Right kidney (tissue), 1 donor: ENCODE data around the gene ANKRD2.
A peak's percentile ranks its signal among the peaks of the same experiment; 100 is the strongest.
"Not testable (repeated sequence)": the region's sequence is repeated elsewhere in the genome, so short reads cannot be mapped to it uniquely, and the experiment has no call there.

Source experiments
- DNase-seq: peaks from one replicate; pipeline ENCODE4 v3.0.0-alpha.2; 2016

The ANKRD2 gene

GRCh38 chr10:97546456-97547270 is 25.9 kb upstream of the ANKRD2 start:
- no peak for DNase-seq

GRCh38 chr10:97547271-97547600 is 25.3 kb upstream of the ANKRD2 start:
- no peak for DNase-seq

GRCh38 chr10:97547962-97548361 is 24.6 kb upstream of the ANKRD2 start:
- no peak for DNase-seq

DNA sequence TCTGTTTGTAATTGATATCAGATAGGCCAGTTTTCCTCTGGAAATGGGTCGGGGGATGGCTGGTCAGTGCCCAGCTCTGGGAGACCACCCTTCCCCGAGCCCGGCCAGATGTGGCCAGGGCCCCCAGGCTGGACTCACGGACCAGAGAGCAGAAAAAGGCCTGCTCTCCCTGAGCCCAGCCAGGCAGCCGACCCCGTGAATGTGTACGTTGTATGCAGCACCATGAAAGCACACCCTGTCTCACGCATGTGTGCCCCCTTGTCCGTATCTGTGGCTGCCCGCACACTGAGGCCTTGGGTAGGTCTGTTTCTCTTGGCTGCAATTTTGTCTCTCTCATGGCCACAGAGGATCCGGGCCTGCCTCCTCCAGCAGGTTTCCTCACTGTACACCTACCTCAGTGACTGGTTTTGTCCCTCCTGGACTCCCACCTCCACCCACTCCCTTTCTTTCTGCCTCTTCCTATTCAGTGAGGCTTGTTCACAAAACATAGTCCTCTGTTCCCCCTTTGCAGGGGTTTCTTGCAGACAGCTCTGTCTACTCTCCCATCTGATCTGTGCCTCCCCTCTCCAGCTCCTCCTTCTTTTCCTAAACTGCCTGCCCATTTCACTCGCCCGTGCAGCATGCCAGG is 23.6 kb upstream of the ANKRD2 start:
- no peak for DNase-seq

DNA sequence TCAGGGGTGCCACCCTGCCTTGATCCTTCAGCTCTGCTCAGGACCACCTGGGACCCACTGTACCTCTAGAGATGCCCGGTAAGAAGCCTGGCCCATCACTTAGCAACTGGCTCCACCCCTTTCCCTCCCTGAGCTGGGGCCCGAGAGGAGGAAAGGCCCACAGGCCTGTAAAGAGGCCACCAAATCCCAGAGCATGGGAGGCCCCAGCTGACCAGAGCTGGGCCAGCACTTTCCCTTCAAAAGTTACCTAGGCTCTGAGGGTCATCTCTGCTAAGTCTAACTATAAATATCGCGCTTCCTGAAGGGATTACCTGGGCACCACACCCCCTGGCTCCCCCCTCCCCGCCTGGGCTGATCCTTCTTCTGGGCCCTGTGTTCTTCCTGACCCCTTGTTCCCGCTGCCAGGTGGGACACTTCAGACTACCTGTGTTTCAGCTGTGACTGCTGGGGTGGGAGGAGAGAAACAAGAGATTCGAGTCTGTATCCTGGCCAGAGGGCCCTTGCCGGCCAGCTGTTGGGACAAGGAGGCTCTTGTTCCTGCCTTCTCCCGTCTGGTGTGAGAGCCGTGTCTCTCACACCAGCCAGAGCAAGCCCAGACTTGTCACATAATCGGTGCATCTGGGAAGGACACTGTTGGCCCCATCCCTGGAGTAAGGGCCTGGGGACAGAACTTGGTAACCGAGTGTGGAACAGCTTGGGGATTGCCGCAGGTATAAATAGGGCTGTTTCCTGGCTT is 22.8 kb upstream of the ANKRD2 start:
- DNase-seq: peak; percentile 46

DNA sequence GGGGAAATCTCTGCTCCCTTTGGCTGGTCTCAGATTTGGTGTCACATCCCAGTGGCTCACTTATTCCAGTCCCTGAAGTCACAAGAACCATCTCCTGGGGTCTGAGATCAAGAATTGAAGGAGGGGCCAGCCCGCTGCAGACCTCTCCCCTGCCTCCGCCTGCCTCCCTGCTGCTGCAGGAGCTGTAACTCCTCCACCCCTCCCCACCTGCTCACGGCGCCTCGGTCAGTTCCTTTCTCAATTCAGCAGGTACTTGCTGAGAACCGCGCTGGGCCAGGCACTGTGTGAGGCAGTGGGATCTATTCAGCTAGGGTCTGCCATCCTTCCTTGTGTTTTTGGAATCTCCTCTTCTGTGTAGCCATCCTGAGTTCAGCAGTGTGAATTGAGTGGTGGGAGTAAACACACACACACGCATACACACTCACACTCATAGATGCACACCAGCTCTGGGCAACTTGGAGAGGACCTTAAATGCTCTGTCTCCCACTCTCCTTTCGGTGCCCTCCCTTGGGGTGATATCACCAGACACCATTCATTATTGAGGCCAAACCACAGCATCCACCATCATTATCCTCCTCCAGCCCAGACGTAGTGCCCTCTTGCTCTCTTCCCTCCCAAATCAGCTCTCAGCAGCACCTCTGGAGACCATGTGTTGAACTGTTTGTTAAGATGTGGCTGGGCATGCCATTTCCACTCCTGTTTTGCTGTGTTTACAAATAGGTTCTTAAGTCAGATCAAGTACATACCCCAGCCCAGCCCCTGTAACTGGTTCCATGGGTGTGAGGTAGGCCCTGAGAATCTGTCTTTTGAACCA is 22.0 kb upstream of the ANKRD2 start:
- no peak for DNase-seq

- DNase-seq: no peak
These were observed 21.3 kb upstream of the ANKRD2 start for GRCh38 chr10:97551271-97551670.

GRCh38 chr10:97553575-97554031 is 19.0 kb upstream of the ANKRD2 start:
- no peak for DNase-seq

- not testable (repeated sequence) for DNase-seq
These were observed 18.2 kb upstream of the ANKRD2 start for GRCh38 chr10:97554336-97554735.

DNA sequence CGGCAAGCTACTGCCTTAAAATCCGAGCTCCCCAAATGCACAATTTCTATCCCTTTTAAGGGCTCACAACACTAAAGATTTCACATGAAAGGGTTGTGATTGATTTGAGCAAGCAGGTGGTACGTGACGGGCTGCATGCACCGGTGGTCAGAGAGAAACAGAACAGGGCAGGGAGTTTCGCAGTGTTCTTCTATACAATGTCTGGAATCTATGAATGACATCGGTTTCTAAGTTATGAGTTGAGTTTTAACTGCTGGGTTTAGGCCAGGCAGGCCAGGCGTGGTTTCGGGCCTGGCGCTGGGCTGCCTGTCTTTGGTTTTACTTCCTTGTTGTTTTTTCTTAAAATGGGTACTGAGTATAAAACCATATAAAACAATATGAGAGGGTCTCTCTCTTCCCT is 17.0 kb upstream of the ANKRD2 start:
- DNase-seq: not testable (repeated sequence)

DNA sequence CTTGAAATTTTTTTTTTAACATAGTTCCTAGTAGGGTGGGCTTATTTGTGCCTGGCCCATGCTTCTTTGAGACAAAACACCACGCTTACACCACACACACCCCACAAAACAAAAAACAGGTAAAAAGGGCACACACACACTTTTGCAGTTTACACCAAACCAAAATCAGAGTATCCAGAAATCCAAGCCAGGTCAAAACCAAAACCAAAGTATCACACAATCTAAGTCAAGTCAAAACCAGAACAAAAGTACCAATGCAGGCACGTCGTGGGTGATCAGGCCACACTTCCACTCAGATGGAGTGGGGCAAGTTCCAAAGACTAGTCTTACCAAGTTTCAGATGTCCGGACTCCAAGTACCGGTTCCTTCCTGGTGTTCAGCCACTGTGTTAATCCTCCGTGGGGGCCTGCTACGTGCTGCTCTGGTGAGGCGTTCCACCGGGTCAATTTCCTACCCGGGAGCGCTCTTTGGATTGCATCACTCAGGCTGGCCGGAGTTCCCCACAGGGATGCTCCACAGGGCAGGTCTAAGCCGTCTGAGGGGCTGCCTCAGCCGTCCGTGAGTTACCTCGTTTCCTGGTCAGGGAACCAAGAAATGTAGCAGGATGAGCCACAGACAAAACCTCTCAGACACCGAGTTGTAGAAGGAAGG is 11.7 kb upstream of the ANKRD2 start:
- not testable (repeated sequence) for DNase-seq

DNA sequence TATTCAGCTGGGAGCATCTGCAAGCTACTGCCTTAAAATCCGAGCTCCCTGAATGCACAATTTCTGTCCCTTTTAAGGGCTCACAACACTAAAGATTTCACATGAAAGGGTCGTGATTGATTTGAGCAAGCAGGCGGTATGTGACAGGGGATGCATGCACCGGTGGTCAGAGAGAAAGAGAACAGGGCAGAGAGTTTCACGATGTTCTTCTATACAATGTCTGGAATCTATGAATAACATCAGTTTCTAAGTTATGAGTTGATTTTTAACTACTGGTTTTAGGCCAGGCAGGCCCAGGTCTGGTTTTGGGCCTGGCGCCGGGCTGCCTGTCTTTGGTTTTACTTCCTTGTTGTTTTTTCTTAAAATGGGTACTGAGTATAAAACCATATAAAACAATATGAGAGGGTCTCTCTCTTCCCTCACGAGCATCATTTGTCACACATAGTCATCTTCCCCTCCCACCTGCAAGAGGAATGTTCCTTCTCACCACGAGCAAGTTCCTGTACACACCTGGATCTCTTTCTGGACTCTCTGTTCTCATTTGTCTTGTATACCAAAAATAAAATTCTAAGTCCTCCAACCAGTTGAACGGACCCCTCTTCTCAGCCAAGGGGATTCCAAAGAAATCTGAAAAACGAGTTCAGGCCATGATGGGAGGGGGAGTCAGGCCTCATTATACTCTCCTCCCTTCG is 11.0 kb upstream of the ANKRD2 start:
- not testable (repeated sequence) for DNase-seq

- not testable (repeated sequence) for DNase-seq
These were observed 10.2 kb upstream of the ANKRD2 start for GRCh38 chr10:97562329-97562728.

GRCh38 chr10:97563337-97563736 is 9.2 kb upstream of the ANKRD2 start:
- no peak for DNase-seq

DNA sequence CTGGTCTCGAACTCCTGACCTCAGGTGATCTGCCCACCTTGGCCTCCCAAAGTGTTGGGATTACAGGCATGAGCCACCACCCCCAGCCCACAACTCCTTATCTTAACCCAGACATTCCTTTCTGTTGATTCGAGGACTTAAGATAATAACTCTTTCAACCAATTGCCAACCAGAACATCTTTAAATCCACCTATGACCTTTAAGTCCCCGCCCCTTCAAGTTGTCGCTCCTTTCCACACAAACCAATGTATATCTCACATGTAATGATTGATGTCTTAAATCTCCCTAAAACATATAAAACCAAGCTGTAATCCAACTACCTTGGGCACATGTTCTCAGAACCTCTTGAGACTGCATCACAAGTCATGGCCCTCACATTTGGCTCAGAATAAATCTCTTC is 7.8 kb upstream of the ANKRD2 start:
- no peak for DNase-seq

- no peak for DNase-seq
These were observed 6.1 kb upstream of the ANKRD2 start for GRCh38 chr10:97566336-97566996.

GRCh38 chr10:97567891-97568290 is 4.7 kb upstream of the ANKRD2 start:
- DNase-seq: no peak

GRCh38 chr10:97570146-97570788 is 2.3 kb upstream of the ANKRD2 start:
- no peak for DNase-seq

GRCh38 chr10:97570789-97571471 is 1.6 kb upstream of the ANKRD2 start:
- DNase-seq: no peak

- DNase-seq: no peak
These were observed 957 bp upstream of the ANKRD2 start for GRCh38 chr10:97571622-97572021.
